Stimulated activated naive CD4-positive, alpha-beta T cell treated with Interleukin-2 at 50 U/mL for 16 hours (primary cell): ENCODE measurements around the gene FAM110D.

Experiments
- DNase-seq: peaks from one replicate; lab custom pipeline; 2025; lab: John Stamatoyannopoulos, UW

FAM110D gene

DNA sequence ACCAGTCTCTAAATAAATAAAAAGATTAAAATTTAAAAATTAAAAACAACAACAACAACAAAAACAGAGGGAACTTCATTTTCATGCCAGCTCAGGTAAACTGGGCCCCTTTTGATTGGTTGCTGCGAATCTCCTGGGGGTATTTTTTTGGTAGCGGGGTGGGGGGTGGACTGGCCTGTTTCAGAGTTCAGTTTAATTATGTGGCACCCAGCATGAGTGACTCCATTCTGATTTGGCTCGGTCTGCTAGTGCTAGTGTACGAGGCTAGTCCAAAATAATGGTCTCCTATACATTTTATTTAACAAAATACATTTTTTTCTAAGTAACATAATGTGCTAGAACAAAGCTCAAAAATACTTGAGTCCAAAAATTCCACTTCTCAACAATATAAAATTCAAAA is 29.1 kb upstream of the FAM110D start:
- DNase-seq = no peak

DNA sequence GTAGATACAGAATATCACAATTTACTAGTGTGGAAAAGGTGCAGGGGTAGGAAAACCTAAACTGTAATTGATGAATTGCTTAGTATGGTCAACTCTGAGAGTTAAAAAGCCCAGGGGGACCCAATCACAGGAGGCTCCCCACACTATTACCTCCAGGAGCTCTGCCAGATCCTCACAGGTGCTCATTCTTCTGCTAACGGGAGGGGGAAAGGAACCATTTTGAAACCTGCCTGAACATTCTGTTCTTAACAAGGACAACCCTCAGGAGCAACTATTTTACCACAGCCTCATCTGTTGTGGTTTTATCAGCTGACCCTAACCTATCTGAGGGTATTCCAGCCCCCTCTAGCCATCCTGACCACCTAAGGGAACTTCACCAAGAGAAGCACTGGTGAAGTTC is 28.2 kb upstream of the FAM110D start:
- DNase-seq = no peak

- DNase-seq = no peak
Observed at GRCh38 chr1:26132128-26132833, 26.6 kb upstream of the FAM110D start.

GRCh38 chr1:26132834-26133167 is 26.1 kb upstream of the FAM110D start:
- DNase-seq = no peak

GRCh38 chr1:26134466-26134865 is 24.4 kb upstream of the FAM110D start:
- no peak for DNase-seq

DNA sequence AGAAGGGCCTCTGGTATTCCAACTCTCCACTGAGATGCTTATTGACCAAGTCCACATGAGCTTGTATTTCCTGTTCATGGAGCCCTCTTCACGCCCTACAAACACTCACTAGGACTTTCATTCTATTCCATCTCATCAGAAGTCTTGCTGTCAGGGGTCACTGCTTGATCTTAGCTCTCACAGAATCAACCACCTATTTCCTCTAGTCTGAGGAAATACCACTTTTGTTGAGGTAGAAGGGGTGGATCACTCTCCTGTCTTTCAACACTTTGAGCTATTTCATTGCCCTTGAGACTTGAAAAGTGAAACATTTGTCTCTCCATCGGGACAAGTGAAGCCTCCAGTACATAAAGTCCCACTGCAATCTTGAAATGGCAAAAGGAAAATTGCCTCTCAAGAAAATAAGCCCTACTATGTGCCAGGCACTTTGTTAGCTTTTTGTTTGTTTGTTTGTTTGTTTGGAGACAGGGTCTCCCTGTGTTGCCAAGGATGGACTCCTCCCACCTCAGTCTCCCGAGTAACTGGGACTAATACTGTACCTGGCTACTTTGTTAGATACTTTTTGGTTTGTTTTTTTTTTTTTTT is 19.8 kb upstream of the FAM110D start:
- no peak for DNase-seq

GRCh38 chr1:26142159-26142558 is 16.7 kb upstream of the FAM110D start:
- no peak for DNase-seq

- peak; percentile 59 for DNase-seq
Observed at GRCh38 chr1:26145041-26145959, 13.6 kb upstream of the FAM110D start.

- DNase-seq = no peak
Observed at GRCh38 chr1:26145960-26146294, 13.0 kb upstream of the FAM110D start.

DNA sequence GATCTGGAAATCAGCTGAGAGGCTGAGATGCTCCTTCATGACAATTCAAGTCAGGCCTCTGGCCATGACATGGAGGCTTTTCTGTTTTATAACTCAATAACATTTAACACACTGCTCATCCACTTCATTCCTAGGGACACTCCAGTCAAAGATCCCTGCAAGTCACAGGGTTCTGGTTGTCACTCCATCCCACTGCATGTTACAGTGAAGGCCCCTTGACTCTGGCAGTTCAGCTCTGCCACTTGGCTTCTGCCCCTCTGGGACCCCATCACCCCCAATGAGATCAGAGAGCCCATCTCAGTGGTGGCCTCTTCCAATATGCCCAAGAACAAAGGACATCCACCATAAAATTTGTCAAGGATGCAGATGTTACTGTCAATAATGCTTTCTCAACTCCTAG is 10.0 kb upstream of the FAM110D start:
- no peak for DNase-seq

GRCh38 chr1:26153966-26154532 is 4.8 kb upstream of the FAM110D start:
- DNase-seq = no peak

- no peak for DNase-seq
Observed at GRCh38 chr1:26154750-26155149, 4.1 kb upstream of the FAM110D start.

GRCh38 chr1:26155370-26156284 is 3.3 kb upstream of the FAM110D start:
- no peak for DNase-seq

DNA sequence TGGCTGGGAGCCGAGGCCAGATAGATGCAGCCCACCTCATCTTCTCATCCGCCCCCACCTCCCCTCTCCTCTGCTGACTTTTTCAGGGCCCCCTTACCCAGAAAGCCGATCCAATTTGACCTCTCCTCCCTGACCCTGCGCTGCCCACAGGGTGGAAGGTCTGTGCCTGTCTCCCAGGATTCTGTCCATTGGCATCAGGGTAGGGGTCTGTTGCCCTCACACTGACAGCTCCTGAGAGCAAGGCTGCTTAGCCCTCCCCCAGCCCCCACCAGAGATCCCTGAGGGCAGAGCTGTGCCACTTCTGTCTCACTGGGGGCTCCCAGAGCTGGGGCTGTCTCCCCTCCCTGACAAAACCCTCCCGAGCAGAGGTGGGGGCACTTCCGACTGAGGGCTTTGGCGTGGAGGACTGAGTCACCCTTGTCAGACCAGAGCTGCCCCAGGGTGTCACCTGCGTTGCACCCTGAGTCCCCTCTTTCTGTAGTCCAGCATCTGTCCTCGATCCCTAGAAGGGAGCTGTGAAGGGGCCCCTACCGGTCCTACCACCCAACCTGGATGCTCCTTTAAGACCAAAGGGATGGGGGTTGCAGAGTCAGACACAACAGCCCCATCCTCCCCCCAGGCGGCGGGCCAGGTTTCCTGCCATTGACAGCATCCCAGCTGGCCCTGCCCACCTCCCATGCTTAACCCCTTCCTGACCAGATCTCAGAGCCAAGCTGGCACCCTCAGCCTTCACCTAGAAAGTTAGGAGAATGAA is 2.4 kb upstream of the FAM110D start:
- DNase-seq = no peak

GRCh38 chr1:26158271-26158907 is 490 bp upstream of the FAM110D start:
- no peak for DNase-seq

- DNase-seq = no peak
Observed at GRCh38 chr1:26159743-26160039, 812 bp downstream of the FAM110D start.

- no peak for DNase-seq
Observed at GRCh38 chr1:26160527-26161414, 1.9 kb downstream of the FAM110D start.

GRCh38 chr1:26161415-26162219 is 2.7 kb downstream of the FAM110D start:
- DNase-seq = peak; percentile 19

GRCh38 chr1:26162220-26162709 is 3.4 kb downstream of the FAM110D start:
- no peak for DNase-seq
